ENCODE data around the gene SLC6A1. TPM values are rescaled to one million over a fixed set of nuclear protein-coding genes. Genes with fewer than 3 reads are reported as not detected.

Gene SLC6A1
- total and polyA plus RNA-seq, 4 donors, result 0.87 to 4.5 (median 1.3) TPM

DNA sequence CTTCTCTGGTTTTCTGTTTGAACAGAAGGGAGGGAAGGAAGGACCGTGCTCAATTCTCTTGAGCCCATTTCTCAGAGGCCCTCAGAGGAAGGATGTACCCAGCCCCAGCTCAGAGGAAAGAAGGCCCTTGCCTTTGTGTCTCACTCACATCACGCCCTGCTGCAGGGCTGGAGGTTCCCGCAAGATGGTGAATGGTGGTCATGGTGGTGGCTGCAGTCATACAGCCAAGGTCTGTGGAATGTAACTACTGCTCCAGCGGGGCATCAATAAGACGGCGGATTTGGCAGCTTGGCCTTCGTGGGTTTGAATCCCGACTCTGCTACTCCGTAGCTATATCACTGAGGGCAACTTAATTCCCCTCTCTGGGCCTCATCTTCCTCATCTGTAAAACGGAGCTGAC is 62.9 kb downstream of the SLC6A1 start:
- no peaks in the 10 kb centered on the region for H3K36me3 ChIP-seq (ENCODE audit: control insufficient read depth in 4 of 4, insufficient read depth in 4 of 4, low read length in 4 of 4)
- ATAC-seq (ENCODE audit: insufficient read depth, low FRiP score) (no peak), DNase-seq (no peak)
- WGBS, 2 donors, result 90 to 95% methylated on average over 10 of the region's 10 CpGs
- H3K4me1 ChIP-seq (ENCODE audit: control insufficient read depth in 5 of 5, insufficient read depth in 5 of 5, low read length in 5 of 5), result peaks cover 0 to 2% (median 0%) of the 10 kb centered on the region in 5 donors
- H3K27me3 ChIP-seq (ENCODE audit: control insufficient read depth in 3 of 3, insufficient read depth in 3 of 3, low read length in 2 of 3), result peaks cover 0 to 19% (median 8%) of the 10 kb centered on the region in 3 donors
- H3K27ac ChIP-seq (ENCODE audit: low read depth in 1 of 2, low read length in 1 of 2), result no peak overlapping the region
- peaks cover 0 to 2% (median 0%) of the 10 kb centered on the region in 4 donors for H3K9me3 ChIP-seq (ENCODE audit: control insufficient read depth in 4 of 4, insufficient read depth in 3 of 4, low read length in 3 of 4)
- TF ChIP-seq, protein P1, sequence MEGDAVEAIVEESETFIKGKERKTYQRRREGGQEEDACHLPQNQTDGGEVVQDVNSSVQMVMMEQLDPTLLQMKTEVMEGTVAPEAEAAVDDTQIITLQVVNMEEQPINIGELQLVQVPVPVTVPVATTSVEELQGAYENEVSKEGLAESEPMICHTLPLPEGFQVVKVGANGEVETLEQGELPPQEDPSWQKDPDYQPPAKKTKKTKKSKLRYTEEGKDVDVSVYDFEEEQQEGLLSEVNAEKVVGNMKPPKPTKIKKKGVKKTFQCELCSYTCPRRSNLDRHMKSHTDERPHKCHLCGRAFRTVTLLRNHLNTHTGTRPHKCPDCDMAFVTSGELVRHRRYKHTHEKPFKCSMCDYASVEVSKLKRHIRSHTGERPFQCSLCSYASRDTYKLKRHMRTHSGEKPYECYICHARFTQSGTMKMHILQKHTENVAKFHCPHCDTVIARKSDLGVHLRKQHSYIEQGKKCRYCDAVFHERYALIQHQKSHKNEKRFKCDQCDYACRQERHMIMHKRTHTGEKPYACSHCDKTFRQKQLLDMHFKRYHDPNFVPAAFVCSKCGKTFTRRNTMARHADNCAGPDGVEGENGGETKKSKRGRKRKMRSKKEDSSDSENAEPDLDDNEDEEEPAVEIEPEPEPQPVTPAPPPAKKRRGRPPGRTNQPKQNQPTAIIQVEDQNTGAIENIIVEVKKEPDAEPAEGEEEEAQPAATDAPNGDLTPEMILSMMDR (IDR thresholded peaks at IDR 0.05; ENCODE audit: control extremely low read depth, extremely low read depth), result no peak
- H3K9ac ChIP-seq (ENCODE audit: insufficient read depth in 1 of 2, low read length in 2 of 2), result no peak overlapping the region
- H3K4me3 ChIP-seq, result no peak overlapping the region

DNA sequence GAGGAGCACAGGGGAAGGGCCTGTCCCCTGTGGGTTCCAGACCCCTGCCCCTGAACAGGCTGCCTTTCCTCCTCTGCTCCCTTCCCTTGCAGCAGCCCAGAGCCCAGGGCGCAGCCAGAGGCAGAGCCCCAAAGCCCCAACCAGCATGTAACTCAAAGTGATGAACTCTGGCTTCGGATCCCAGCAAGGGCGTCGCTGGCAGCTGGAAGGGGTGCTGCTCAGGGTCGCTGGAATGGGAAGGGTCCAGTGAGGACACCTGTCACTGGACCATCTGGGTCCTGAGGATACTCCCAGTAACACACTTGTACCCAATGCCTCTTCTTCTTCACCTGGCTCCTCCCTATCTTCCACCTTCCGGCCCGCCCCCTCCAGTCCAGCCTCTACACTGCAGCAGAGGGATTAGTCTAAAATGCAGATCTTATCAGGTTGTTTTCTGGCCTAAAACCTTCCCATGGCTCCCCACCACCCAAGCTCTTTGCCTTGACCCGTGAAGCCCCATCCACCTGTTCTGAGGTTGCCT is 64.0 kb downstream of the SLC6A1 start:
- Histone ChIP-seq H3K9me3 (ENCODE audit: control insufficient read depth in 4 of 4, insufficient read depth in 3 of 4, low read length in 3 of 4) (peaks cover 0 to 2% (median 0%) of the 10 kb centered on the region in 4 donors), H3K27me3 (ENCODE audit: control insufficient read depth in 3 of 3, insufficient read depth in 3 of 3, low read length in 2 of 3) (peaks cover 0 to 12% (median 8%) of the 10 kb centered on the region in 3 donors), H3K4me3 (no peak overlapping the region), H3K9ac (ENCODE audit: insufficient read depth in 1 of 2, low read length in 2 of 2) (no peak overlapping the region), H3K4me1 (ENCODE audit: control insufficient read depth in 5 of 5, insufficient read depth in 5 of 5, low read length in 5 of 5) (peaks cover 0 to 2% (median 0%) of the 10 kb centered on the region in 5 donors), H3K36me3 (ENCODE audit: control insufficient read depth in 4 of 4, insufficient read depth in 4 of 4, low read length in 4 of 4) (no peaks in the 10 kb centered on the region), H3K27ac (ENCODE audit: low read depth in 1 of 2, low read length in 1 of 2) (no peak overlapping the region)
- WGBS, 2 donors, result 72 to 76% methylated on average over 8 of the region's 8 CpGs
- TF ChIP-seq, protein P1 (IDR thresholded peaks at IDR 0.05; ENCODE audit: control extremely low read depth, extremely low read depth), result no peak
- ATAC-seq (ENCODE audit: insufficient read depth, low FRiP score) (no peak), DNase-seq (no peak)

DNA sequence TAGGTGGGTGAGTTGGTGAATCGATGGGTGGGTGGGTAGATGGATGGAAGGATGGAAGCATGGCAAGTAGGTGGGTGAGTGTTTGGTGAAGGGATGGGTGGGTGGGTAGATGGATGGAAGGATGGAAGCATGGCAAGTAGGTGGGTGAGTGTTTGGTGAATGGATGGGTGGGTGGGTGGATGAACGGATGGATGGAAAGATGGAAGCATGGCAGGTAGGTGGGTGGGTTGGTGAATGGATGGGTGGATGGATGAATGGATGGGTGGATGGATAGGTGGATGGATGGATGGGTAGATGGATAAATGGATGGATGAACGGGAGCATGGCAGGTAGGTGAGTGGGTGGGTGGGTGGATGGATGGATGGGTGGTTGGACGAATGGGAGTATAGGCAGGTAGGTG is 65.1 kb downstream of the SLC6A1 start:
- Histone ChIP-seq H3K9ac (ENCODE audit: insufficient read depth in 1 of 2, low read length in 2 of 2) (no peak overlapping the region), H3K27me3 (ENCODE audit: control insufficient read depth in 3 of 3, insufficient read depth in 3 of 3, low read length in 2 of 3) (peaks cover 0 to 8% (median 7%) of the 10 kb centered on the region in 3 donors), H3K36me3 (ENCODE audit: control insufficient read depth in 4 of 4, insufficient read depth in 4 of 4, low read length in 4 of 4) (no peaks in the 10 kb centered on the region), H3K4me3 (no peak overlapping the region), H3K27ac (ENCODE audit: low read depth in 1 of 2, low read length in 1 of 2) (no peak overlapping the region), H3K9me3 (ENCODE audit: control insufficient read depth in 4 of 4, insufficient read depth in 3 of 4, low read length in 3 of 4) (peaks cover 0 to 2% (median 0%) of the 10 kb centered on the region in 4 donors), H3K4me1 (ENCODE audit: control insufficient read depth in 5 of 5, insufficient read depth in 5 of 5, low read length in 5 of 5) (peaks cover 0 to 2% (median 0%) of the 10 kb centered on the region in 5 donors)
- no peak for DNase-seq
- ATAC-seq (ENCODE audit: insufficient read depth, low FRiP score), result no peak
- TF ChIP-seq, protein P1 (IDR thresholded peaks at IDR 0.05; ENCODE audit: control extremely low read depth, extremely low read depth), result no peak
- WGBS, 2 donors, result 91 to 95% methylated on average over 4 of the region's 4 CpGs

All from lung (tissue), 12 donors.